Fibroblast of mammary gland (primary cell): ENCODE measurements around the gene GHR.
A peak's percentile ranks its signal among the peaks of the same experiment; 100 is the strongest.
"Not testable (repeated sequence)": the region's sequence is repeated elsewhere in the genome, so short reads cannot be mapped to it uniquely, and the experiment has no call there.

Experiments
- DNase-seq: peaks from one replicate; pipeline ENCODE4 v3.0.0-alpha.2; 2010; ENCODE audit warnings: low read depth
- H3K4me3 ChIP-seq: 2 replicates; pipeline ENCODE4 v1.5.1; 2011; ENCODE audit warnings: low read depth, mild to moderate bottlenecking, low read length, moderate library complexity; ENCODE audit not compliant: control insufficient read depth
- CTCF ChIP-seq: conservative IDR thresholded peaks from 2 replicates; pipeline ENCODE4 v1.5.1; 2011; ENCODE audit warnings: low read depth, low read length, inconsistent platforms; ENCODE audit not compliant: control insufficient read depth, insufficient read depth

Gene GHR

DNA sequence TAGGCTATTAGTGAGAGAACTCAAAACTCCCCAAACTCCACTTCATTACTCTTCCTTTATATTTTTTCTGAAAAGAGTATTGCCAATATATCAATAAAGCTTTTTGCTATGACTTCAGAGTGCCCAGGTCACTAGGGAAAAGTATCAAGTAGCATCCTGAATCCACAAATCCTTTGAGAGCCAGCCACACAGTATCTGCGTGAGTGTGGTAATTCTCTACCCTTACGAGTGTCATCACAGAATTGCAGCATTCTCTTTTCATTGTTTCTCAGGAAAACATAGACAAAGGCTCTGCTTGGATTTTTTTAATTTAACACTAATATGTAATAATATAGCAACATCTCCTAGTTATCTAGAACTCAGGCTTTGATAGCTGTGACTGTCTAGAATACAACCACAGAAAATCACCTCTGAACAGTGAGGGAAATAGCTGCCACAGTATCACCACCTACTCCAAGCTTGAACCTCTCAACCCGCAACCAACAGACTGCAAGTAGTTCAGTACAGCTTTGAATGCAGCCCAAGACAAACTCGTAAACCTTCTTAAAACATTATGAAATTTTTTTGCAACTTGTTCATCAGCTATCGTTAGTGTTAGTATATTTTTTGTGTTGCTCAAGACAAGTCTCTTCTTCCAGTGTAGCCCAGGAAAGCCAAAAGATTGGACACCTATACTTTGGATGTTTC is 254.1 kb downstream of the GHR start:
- DNase-seq = no peak
- no peak for TF ChIP-seq CTCF

DNA sequence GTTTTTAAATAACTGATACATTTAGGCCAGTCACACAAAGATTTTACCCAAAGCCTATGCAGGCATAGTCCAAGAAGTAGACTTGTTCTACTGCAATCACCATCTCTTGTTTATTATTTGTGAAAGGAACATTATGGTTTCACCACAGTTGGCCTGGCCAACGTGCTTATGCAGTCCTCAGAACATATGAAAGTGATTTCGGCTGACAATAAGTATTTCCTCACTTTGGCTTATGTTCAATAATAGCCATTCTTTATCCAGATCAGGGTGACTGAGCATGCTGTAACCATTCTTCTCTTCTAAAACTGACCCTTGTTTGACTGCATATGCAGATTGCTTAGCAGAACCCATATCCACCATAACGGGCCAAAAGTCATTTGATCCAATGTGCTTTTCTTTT is 256.8 kb downstream of the GHR start:
- H3K4me3 ChIP-seq = no peak overlapping the region
- TF ChIP-seq CTCF = no peak
- peak; percentile 85 for DNase-seq

More for the DNA sequence above, 254.1 kb downstream of the GHR start:
- H3K4me3 ChIP-seq = no peak overlapping the region

GRCh38 chr5:42685078-42685477 is 261.8 kb downstream of the GHR start:
- not testable (repeated sequence) for DNase-seq, H3K4me3 ChIP-seq

- no peak for DNase-seq
- no peak overlapping the region for H3K4me3 ChIP-seq
- no peak for TF ChIP-seq CTCF
Observed at GRCh38 chr5:42689391-42689790, 266.2 kb downstream of the GHR start.

DNA sequence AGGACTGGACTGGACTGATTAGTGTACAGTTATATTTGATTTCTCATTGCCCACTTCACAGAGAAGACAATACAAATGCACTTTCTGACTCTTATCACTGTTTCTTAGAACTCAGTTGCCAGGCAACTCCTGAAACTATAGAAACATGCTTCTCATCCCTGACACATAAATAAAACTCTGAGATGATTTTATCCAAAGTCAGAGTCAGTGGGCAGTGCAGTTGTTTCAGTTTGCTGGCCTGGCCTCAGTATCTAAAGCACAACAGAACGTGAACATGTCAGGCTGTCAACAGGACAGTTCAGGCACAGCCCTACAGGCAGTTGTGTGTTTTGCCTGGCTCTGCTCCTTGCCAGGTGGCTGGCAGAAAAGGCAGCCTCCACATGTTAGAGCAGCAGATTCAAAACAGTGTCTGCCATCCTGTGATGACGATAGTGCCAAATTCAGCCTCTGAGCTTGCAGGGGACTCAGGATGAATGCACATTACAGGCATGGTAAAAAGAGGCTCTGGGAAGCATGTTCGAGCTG is 268.2 kb downstream of the GHR start:
- peak; percentile 60 for DNase-seq
- TF ChIP-seq CTCF = no peak
- no peak overlapping the region for H3K4me3 ChIP-seq

DNA sequence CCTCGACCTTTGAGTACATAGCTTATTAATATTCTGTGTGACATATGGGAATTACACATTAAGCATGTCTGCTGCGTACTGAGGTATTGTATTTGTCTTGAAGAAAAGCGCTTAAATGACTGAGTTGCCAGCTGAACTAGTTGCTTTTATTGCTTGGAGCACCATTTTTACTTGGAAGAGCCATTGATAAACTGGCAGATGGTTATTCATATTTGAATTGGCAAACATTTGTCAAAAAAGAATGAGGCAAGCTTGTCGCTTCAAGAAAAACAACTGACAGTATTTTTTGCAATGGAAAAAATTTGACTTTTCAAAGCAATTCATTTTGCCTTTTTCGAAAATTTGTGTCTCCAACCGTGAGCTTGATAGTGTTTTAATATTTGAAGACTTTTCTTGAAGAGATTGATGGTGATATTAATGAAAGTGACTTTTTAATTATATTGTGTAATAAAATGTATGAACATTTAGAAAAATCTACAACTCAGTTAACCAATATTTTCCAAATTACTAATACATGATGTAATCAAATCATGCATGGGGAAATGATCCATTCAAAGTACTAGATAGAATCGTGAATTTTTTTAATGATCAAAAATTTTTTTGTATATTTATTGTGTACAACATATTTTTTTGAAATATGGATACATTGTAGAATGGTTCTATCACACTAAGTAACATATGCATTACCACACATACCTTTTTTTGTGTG is 278.3 kb downstream of the GHR start:
- no peak for DNase-seq
- no peak for TF ChIP-seq CTCF
- no peak overlapping the region for H3K4me3 ChIP-seq

DNA sequence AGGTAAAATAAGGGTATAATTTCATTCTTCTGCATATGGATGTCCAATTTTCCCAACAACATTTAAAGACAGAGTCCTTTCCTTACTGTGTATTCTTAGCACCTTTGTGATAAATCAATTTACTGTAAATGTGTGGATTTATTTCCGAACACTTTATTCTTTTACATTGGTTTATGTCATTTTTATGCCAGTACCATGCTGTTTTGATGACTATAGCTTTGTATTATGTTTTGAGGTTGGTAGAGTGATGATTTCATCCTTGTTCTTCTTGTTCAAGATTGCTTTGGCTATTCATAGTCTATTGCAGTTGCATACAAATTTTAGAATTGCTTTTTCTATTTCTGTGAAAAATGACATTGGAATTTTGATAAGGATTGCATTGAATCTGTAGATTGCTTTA is 280.0 kb downstream of the GHR start:
- no peak for DNase-seq
- H3K4me3 ChIP-seq = no peak overlapping the region
- no peak for TF ChIP-seq CTCF
